Testis (tissue), 3 donors: ENCODE data around the gene SDK1. TPM values are rescaled to one million over a fixed set of nuclear protein-coding genes. Genes with fewer than 3 reads are reported as not detected.
"Not testable (repeated sequence)": the region's sequence is repeated elsewhere in the genome, so short reads cannot be mapped to it uniquely, and the experiment has no call there.

Source experiments
- DNase-seq: peaks from one replicate; pipeline ENCODE4 v3.0.0-alpha.2; 2019
- H3K27ac ChIP-seq, 2 donors: fragments of 200-600 bp; sonication (generic); one replicate each; pipeline ENCODE4 v1.5.1; 2019
- H3K27me3 ChIP-seq: fragments of 200-600 bp; sonication (generic); one replicate; pipeline ENCODE4 v1.5.1; 2019
- H3K36me3 ChIP-seq: fragments of 200-600 bp; sonication (generic); one replicate; pipeline ENCODE4 v1.5.1; 2017; ENCODE audit warnings: low read depth; ENCODE audit errors: missing control alignments
- H3K4me1 ChIP-seq: fragments of 200-600 bp; sonication (generic); one replicate; pipeline ENCODE4 v1.5.1; 2019
- H3K4me3 ChIP-seq, 2 donors: fragments of 200-600 bp; sonication (generic); one replicate each; pipeline ENCODE4 v1.5.1; 2017 to 2019
- H3K9me3 ChIP-seq: fragments of 200-600 bp; sonication (generic); one replicate; pipeline ENCODE4 v1.5.1; 2017
- POLR2A ChIP-seq: fragments of 450-650 bp; IDR thresholded peaks from one replicate; pipeline ENCODE4 v1.6.1; 2017; ENCODE audit warnings: antibody characterized with exemption, mild to moderate bottlenecking, moderate library complexity
- WGBS, 2 donors: methylation state at CpG; one replicate each; pipeline ENCODE4 v1.1.5; 2018; 5-methylcytosine and 5-hydroxymethylcytosine counted together
- intact Hi-C: fragments of 100-400 bp; cut with DNase I; formaldehyde crosslinking; loops from one replicate; pipeline ENCODE4 v1.15.1; 2023; ENCODE audit warnings: low total_unique reads
- polyA plus RNA-seq: library from polyadenylated mRNA; stranded (reverse); fragments of 350-450 nt; fragmentation: Illumina TruSeq; extraction: RNeasy Lipid Tissue Mini Kit (QIAGEN cat#74804); gene quantifications from one replicate; pipeline ENCODE4 v1.2.3, GENCODE V29; 2014; ENCODE audit warnings: low read depth, low replicate concordance; ENCODE audit not compliant: insufficient read depth
- total RNA-seq, 2 donors: library from RNA; depleted of rRNA; stranded (reverse); fragments of >200 nt; gene quantifications; one replicate each; pipeline ENCODE4 v1.2.3, GENCODE V29; 2016
- TF ChIP-seq, protein P1 (sequence below), 3 experiments: fragments of 450-650 bp in 2 of 3; fragments of 200-600 bp in 1 of 3; sonication (generic) in 1 of 3; IDR thresholded peaks; one replicate each; pipeline ENCODE4 v1.5.1; 2016 to 2019; ENCODE audit warnings: antibody characterized with exemption in 3 of 3, mild to moderate bottlenecking in 2 of 3, moderate library complexity in 1 of 3

The SDK1 gene
- total and polyA plus RNA-seq, 3 donors from 2014 or later, result 20.0 to 36.2 (median 24.9) TPM

GRCh38 chr7:3695602-3696001 is 394.6 kb downstream of the SDK1 start:
- no peaks in the 10 kb centered on the region for H3K36me3 ChIP-seq
- no peaks in the 10 kb centered on the region for H3K4me1 ChIP-seq
- H3K9me3 ChIP-seq, result no peaks in the 10 kb centered on the region
- H3K27me3 ChIP-seq, result no peaks in the 10 kb centered on the region
- TF ChIP-seq POLR2A, result no peak
- TF ChIP-seq, protein P1, sequence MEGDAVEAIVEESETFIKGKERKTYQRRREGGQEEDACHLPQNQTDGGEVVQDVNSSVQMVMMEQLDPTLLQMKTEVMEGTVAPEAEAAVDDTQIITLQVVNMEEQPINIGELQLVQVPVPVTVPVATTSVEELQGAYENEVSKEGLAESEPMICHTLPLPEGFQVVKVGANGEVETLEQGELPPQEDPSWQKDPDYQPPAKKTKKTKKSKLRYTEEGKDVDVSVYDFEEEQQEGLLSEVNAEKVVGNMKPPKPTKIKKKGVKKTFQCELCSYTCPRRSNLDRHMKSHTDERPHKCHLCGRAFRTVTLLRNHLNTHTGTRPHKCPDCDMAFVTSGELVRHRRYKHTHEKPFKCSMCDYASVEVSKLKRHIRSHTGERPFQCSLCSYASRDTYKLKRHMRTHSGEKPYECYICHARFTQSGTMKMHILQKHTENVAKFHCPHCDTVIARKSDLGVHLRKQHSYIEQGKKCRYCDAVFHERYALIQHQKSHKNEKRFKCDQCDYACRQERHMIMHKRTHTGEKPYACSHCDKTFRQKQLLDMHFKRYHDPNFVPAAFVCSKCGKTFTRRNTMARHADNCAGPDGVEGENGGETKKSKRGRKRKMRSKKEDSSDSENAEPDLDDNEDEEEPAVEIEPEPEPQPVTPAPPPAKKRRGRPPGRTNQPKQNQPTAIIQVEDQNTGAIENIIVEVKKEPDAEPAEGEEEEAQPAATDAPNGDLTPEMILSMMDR (IDR thresholded peaks at IDR 0.05), result no peak
- intact Hi-C loops, result no loop called here
- no peak overlapping the region for H3K4me3 ChIP-seq
- no peak for DNase-seq
- 87 to 90% methylated on average over 6 of the region's 6 CpGs for WGBS, 2 donors
- no peak overlapping the region for H3K27ac ChIP-seq

GRCh38 chr7:3696113-3696512 is 395.1 kb downstream of the SDK1 start:
- Histone ChIP-seq H3K4me3 (no peak overlapping the region), H3K27me3 (no peaks in the 10 kb centered on the region), H3K36me3 (no peaks in the 10 kb centered on the region), H3K9me3 (no peaks in the 10 kb centered on the region), H3K4me1 (no peaks in the 10 kb centered on the region), H3K27ac (no peak overlapping the region)
- DNase-seq, result no peak
- WGBS, 2 donors, result 90 to 97% methylated on average over 4 of the region's 4 CpGs
- intact Hi-C loops, result no loop called here
- no peak for TF ChIP-seq POLR2A
- TF ChIP-seq, protein P1 (IDR thresholded peaks at IDR 0.05), result no peak

- Histone ChIP-seq H3K36me3 (no peaks in the 10 kb centered on the region), H3K27ac (no peak overlapping the region), H3K4me1 (no peaks in the 10 kb centered on the region), H3K9me3 (no peaks in the 10 kb centered on the region), H3K27me3 (no peaks in the 10 kb centered on the region), H3K4me3 (no peak overlapping the region)
- WGBS, 2 donors, result 85 to 96% methylated on average over 2 of the region's 2 CpGs
- TF ChIP-seq POLR2A, result no peak
- TF ChIP-seq, protein P1 (IDR thresholded peaks at IDR 0.05), result no peak
- intact Hi-C loops, result no loop called here
- DNase-seq, result no peak
These were observed 396.4 kb downstream of the SDK1 start for GRCh38 chr7:3697472-3697871.

DNA sequence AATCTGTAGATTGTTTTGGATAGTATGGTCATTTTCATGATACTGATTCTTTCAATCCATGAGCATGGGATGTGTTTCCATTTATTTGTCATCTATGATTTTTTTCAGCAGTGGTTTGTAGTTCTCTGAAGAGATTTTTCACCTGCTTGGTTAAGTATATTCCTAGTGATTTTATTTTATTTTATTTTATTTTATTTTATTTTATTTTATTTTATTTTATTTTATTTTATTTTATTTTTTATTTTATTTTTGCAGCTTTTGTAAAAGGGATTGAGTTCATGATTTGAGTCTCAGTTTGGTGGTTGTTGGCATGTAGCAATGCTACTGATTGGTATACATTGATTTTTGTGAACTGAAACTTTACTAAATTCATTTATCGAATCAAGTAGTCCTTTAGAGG is 404.2 kb downstream of the SDK1 start:
- DNase-seq, result no peak
- no peak for TF ChIP-seq POLR2A
- TF ChIP-seq, protein P1 (IDR thresholded peaks at IDR 0.05), result no peak
- H3K4me3 ChIP-seq, result no peak overlapping the region
- no peaks in the 10 kb centered on the region for H3K4me1 ChIP-seq
- no peaks in the 10 kb centered on the region for H3K36me3 ChIP-seq
- H3K27me3 ChIP-seq, result no peaks in the 10 kb centered on the region
- no peak overlapping the region for H3K27ac ChIP-seq
- intact Hi-C loops, result no loop called here
- WGBS, 2 donors, result 94 to 96% methylated on average over 1 of the region's 1 CpG
- H3K9me3 ChIP-seq, result no peaks in the 10 kb centered on the region

DNA sequence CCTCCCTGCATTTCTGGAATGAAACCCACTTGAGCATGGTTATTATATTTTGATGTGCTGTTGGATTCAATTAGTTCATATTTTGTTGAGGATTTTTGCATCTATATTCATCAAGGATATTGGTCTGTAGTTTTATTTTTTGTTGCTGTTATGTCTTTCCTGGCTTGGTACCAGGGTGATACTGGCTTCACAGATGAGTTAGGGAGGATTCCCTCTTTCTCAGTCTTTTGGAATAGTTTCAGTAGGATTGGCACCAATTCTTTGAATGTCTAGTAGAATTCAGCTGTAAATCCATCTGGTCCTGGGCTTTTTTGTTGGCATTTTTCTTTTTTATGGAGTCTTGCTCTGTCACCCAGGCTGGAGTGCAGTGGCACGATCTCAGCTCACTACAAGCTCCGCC is 405.0 kb downstream of the SDK1 start:
- H3K36me3 ChIP-seq, intact Hi-C loops, H3K27me3 ChIP-seq, H3K9me3 ChIP-seq, H3K27ac ChIP-seq, H3K4me3 ChIP-seq, DNase-seq, H3K4me1 ChIP-seq: not testable (repeated sequence)
- WGBS, 2 donors, result 93 to 100% methylated on average over 2 of the region's 2 CpGs
